ENCODE measurements around the gene HRH1.

GRCh38 chr3:11306817-11307589 is 152.7 kb downstream of the HRH1 start:
- no peak for TF ChIP-seq POLR2A (IDR thresholded peaks at IDR 0.05; ENCODE audit: low read length)
- no peak for TF ChIP-seq GATA1 (IDR thresholded peaks at IDR 0.05; ENCODE audit: low read depth, low read length)

All from erythroblast (primary cell).